NCI-H146 treated with DMSO at 0.1 percent for 48 hours (cell line): ENCODE measurements around the gene RHOXF1.
"Not testable (repeated sequence)": the region's sequence is repeated elsewhere in the genome, so short reads cannot be mapped to it uniquely, and the experiment has no call there.

ENCODE experiments used
- DNase-seq: peaks from one replicate; lab custom pipeline; 2025; ENCODE audit not compliant: unreplicated experiment; lab: John Stamatoyannopoulos, UW

The RHOXF1 gene, protein sequence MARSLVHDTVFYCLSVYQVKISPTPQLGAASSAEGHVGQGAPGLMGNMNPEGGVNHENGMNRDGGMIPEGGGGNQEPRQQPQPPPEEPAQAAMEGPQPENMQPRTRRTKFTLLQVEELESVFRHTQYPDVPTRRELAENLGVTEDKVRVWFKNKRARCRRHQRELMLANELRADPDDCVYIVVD

DNA sequence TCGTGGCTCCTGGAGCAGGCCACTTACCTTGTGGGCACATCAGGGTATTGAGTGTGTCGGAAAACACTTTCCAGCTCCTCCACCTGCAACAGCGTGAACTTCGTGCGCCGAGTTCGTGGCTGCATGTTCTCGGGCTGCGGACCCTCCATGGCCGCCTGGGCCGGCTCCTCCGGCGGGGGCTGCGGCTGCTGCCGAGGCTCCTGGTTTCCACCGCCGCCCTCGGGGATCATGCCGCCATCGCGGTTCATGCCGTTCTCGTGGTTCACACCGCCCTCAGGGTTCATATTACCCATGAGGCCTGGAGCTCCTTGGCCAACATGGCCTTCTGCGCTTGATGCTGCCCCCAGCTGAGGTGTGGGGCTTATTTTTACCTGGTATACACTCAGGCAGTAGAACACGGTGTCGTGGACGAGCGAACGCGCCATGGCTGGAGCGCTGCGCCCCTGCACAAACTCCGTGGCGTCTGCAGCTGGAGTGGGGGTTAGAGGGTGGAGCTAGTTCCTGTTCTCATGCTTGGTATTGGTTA, at the start of gene RHOXF1:
RHOXF1 (minus strand) TSS at position 476 of the 526 bp plus-strand sequence; CDS start at position 425, 51 bp downstream.
- DNase-seq, result no peak

DNA sequence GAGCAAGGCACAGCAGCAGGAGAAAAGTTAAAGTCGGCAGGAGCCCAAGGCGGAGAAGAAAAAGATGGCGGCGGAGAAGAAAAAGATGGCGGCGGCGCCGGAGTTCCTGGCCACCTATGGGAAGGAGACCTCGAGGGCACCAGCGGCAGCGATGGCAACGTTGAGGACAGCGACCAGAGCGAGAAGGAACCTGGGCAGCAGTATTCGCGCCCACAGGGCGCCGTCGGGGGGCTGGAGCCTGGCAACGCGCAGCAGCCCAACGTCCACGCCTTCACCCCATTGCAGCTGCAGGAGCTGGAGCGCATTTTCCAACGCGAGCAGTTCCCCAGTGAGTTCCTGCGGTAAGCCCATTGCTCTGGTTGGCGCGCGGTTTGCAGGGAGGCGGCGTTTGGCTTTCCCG, 43.4 kb upstream of the RHOXF1 start:
- not testable (repeated sequence) for DNase-seq

DNA sequence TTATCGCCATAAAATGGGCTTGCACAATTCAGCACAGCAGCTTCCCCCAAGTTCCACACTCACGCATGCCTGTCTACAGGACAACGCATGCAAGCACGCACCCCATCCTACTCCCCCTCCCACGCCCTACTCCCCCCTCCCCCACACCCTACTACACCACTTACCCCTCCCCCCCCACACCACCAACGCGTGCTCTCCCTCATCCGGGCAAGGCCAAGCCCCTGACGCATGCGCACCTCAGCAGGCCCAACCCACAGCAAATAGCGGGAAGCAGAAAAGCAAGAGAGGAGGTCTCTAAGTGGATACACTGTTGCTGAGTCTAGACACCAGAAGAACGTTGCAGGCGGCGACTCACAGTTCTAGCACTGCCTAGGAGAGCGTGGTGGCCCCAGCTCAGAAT, 42.6 kb upstream of the RHOXF1 start, which contains the start of gene RHOXF2:
RHOXF2 (plus strand) TSS at position 301 of the 400 bp plus-strand sequence. CDS start 138 bp downstream, outside the sequence.
- not testable (repeated sequence) for DNase-seq

DNA sequence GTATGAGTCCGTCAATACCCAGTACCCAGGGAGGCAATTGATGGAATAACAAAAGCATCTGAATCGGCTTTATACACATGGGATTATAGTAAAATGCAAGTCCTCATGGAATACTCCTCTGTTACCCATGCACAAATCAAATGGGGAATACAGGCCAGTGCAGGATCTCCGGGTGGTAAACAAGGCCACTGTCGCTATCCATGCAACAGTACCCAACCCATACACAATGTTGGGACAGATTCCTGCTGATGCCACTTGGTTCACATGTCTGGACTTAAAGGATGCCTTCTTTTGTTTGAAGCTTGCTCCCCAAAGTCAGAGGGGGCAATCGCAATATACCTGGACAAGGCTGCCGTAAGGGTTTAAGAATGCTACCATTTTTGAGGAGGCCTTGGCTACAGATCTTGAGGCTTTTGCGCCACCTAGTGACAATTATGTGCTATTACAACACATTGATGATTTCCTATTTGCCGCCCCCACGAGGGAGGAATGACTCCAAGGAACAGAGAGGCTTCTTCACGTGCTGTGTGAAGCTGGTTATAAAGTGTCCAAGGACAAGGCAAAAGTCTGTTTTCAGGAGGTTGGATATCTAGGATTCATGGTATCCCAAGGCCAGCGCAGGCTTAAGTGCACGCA, 34.5 kb upstream of the RHOXF1 start:
- not testable (repeated sequence) for DNase-seq

DNA sequence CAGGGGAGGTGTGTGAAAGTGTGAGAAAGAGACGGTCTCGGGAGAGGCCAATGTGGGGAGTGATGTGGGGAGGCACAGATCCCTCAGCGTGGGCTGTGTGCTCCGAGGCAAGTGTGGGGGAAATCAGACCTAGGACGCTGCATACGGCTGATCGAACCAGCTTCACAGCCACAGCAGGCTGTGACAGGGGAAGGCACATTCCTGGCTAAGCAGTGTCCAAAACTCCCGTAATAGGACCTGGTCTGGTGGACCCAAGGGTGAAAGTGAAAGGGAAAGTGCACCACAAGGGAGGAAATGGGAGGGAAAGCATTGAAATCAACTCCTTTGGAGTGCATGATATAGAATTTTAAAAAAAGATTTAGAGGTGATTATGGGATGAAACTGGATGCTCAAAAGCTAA, 31.8 kb upstream of the RHOXF1 start:
- DNase-seq, result no peak

DNA sequence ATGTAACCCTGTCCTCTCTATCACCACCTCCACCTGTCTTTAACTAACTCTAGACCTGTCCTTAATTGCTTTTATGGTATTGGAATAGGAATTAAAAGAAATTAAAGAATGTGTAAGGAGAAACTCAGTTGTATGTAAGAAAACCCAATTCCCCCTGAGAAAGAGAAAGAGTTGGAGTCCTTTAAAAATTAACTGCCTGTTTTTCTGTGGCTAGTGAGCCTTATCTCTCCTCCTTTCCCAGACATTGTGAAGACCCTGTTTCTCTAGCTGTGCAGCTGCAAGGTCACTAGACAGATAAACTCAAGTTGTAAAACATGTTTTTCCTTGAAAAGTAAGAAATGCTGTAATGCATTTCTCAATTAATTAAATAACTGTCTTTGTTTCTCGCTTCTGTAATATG, 30.6 kb upstream of the RHOXF1 start:
- not testable (repeated sequence) for DNase-seq

DNA sequence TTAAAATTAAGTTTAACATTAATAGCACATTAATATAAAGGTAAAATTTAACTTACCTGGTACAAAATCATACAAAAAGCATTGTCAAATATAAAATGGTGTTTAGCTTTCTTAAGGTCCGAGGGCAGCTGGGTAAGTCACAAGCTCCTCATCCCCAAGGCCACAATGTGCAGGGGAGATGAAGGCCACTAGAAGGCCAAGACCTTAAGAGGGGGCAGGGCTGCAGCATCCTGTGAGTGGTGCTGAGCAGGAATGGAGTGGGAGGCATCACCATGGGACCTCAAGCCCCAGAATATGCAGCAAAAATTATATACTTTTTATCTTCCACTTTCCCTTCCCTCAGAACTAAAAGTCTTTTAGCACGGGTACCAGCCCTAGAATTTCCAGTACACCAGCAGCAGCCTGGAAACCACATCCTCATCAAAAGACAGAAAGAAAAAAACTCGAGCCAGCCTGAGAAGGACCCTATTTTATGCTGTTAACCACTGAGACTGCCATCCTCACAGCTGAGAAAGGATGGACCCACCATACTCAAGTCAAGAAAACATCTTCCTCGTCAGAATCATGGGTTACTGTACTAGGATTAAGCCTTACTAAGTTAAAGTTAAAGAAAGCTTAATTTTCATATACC, 29.7 kb upstream of the RHOXF1 start:
- DNase-seq, result no peak

DNA sequence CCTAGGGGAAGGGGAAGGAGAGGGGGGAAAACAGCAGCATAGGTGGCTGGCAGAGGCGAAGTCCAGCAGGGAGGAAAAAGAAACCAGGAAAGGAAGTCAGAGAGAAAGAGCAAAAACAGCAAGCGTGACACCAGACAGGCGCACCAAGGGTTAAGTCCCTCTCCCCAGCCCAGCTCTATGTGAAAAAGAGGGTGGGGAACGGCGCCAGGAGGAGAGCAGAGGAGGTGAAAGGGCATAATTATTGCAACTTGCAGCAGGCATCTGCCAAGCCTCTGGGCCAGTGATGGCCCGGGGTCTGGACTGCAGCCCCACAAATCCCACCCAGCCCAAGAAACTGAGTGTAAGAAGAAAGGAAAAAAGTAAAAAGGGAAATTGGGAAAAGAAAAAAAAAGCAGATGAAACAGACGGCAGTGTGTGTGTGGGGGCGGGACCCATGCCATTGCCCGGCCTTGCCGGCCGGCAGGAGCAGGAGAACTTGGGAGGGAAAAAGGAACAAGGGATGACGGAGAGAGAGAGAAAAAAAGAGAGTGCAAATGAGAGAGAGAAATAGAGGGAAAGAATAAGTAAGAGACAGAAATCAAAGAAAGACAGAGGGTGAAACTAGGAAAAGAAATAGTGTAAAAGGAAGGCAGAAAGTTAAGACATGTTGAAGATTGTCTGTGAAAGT, 28.6 kb upstream of the RHOXF1 start:
- no peak for DNase-seq

DNA sequence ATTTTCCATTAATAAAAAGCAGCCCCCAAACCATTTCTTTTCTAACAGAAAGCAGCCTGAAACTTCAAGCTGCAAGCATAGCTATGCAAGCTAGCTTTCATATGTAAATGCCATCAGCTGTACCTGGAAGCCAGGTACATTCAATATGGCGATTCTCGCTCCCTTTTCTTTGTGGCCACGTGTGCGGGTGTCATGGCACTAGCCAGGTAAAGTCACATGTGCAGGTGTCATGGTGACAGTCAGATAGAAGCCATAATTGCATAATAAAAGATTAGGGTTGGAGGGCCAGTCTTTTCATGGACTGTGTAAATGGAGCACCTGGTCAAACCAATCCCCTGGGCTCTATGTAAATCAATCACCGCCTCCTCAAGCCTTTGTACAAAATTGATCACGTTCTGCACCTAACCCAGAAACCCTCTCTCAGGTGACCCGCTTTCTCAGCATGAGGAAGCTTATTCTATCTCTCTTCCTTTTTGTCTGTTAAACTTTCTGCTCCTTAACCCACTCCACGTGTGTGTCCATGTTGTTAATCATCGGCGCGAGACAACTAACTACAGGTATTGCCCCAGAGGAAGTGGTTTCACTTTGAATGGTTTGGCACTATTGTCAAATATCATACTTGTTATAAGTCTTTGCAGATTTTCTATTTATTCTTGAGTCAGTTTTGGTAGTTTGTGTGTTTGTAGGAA, 24.7 kb upstream of the RHOXF1 start:
- DNase-seq, result peak; percentile 80

DNA sequence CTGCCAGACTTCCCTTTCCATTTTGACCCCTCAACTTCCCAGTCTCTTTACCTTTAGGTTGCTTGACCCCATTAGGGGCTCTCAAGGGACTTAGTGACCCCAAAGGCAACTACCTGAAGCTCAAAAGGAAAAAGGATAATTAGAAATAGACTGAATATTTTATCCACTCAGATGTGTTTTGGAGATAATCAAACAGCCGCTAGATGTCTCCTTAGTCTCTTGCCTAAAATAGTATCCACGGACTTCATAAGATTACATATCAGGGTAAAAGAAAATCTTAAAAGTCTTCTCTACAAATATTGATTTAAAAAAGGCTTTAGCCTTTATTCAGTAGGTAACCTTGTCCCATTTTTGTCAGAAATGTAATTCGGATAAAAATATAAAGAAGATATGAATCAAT, 21.7 kb upstream of the RHOXF1 start:
- no peak for DNase-seq

DNA sequence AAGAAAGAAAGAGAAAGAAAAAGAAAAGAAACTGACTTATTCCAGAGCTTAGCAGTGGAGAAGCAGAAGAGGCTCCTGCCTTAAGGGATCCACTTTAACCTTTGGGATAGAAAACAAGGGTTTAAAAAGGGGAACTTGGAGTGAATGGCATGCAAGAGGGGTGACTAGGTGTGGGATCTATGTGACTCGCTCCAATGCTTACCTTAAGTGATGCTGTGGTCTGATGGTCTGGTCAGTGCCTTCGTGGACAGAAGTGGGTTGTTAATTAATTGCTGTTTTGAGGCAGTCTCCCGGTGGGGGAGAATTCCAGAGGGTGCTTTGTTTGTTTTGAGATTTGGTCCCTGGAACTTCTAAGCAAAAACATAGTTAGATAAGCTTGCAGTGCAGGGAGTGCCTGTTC, 21.1 kb upstream of the RHOXF1 start:
- DNase-seq, result no peak

DNA sequence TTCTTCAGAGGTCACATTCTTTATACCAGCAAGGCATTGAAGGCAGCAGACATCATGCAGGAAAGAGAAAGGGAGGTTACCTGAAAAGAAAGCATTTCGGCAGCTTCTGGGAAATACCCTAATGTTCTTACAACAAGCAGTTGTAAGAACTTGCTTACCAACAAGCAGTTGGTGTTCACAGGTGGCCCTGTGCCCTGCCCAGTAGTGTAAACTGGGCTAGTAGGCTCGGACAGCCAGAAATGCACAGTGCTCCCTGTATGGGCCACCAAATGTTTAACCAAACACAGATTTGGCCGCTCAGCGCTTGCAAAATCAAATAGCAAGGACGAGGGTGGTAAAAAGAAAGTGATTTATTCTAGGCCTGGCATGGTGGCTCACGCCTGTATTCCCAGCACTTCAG, 20.4 kb upstream of the RHOXF1 start:
- no peak for DNase-seq

DNA sequence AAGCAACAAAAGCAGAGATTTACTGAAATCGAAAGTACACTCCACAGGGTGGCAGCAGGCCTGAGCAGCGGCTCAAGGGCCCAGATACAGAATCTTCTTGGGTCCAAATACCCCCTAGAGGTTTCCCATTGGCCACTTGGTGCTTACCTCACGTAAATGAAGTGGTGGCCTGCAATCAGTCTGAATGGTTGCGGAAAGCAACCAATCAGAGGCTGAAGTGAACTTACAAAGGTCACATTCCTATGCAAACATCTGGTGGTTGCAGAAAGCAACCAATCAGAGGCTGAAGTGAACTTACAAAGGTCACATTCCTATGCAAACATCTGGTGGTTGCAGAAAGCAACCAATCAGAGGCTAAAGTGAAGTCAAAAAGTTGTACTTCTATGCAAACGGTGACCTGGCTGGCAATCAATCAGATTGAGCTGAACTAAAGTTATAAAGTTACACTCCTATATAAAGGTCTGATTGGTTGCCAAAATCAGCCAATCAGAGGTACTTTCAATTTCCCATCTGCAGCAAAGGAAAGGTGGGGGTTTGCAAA, 12.7 kb upstream of the RHOXF1 start:
- DNase-seq, result not testable (repeated sequence)

DNA sequence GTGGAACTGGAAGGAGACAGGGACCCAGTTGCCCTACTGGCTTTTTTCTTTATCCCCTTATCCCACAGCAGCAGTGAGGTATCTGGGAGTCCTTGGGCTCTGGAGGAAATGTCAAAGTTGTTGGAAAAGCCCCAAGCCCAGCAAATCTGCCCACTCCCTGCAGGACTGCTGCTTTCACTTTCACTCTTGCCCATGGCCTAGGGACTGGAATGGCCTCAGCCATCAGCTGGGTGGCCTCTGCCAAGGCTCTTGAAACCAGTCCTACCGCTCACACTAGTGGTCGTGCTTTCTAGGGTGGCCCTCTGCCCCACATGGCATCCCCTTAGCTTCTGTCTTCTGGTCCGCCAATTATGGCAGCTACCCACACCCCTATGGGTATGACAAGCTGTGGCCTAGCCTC, 9.7 kb upstream of the RHOXF1 start:
- no peak for DNase-seq

DNA sequence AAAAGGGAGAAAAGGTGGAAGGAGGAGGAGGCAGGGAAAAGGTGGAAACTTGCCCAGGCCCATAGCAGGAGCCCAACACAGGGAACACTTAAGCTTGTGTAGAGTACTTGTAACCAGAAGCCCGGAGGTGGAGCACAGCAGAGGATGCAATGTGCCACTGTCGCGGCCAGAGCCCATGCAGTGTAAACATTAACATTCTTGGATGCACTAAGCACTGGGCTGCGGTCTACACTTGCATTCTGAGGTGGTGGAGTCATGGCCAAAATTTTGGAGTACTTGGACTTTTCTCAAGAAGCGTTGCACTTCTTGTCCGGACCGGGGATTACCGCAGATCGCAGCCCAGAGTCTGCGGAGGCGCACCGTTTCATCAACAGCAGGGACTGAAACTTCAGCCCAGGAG, 4.5 kb upstream of the RHOXF1 start:
- no peak for DNase-seq

DNA sequence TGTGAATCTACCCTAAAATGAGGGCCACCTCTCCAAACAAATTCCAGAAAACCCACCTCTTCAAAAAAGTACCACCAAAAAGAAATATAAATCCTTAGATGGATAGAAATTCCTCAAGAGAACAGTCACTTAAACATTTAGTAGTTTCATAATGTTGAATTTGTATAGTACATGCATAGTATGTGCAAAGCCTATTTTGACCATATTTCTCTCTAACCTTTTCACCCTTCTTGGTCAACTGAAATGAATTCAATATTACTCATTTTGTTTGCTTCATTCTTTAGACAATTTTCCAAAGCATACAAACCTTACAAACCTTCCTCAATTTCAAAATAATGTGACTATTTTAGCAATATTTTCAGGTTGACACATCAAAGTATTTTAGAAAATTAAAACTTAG, 4.1 kb downstream of the RHOXF1 start:
- DNase-seq, result no peak

DNA sequence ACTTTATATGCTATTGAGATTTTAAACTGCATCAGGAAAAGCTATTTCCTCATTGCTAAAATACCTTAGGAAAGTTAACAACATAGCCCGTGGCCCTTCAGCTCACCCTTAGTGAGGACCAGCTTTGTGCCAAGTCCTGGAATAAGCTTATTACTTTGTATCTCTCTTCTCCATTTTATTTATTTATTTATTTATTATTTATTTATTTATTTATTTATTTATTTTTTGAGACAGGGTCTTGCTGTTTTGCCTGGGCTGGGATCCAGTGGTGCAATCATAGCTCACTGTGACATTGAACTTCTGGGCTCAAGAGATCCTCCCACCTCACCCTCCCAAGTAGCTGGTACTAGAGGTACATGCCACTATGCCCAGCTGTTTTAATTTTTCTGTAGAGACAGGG, 6.3 kb downstream of the RHOXF1 start:
- DNase-seq, result no peak

DNA sequence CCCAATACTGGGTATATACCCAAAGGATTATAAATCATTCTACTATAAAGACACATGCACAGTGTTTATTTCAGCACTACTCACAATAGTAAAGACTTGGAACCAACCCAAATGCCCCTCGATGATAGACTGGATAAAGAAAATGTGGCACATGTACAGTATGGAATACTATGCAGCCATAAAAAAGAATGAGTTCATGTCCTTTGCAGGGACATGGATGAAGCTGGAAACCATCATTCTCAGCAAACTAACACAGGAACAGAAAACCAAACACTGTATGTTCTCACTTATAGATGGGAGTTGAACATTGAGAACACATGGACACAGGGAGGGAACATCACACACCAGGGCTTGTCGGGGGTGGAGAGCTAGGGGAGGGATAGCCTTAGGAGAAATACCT, 11.0 kb downstream of the RHOXF1 start:
- not testable (repeated sequence) for DNase-seq

DNA sequence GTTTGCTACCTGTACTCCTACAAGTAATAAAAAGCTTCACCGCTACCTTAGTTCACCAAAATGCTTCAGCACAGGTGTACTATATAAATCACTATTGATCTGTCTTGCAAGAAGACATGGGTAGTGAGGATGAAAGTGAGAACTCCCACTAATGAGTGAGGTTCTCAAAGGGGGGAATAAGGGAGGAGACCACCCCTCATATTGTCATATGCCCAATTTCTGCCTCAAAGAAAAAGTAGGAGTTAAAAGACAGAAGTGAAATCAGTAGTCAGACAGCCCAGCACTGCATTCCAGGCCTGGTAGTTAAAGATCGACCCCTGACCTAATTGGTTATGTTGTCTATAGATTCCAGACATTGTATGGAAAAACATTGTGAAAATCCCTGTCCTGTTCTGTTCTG, 14.7 kb downstream of the RHOXF1 start:
- not testable (repeated sequence) for DNase-seq

DNA sequence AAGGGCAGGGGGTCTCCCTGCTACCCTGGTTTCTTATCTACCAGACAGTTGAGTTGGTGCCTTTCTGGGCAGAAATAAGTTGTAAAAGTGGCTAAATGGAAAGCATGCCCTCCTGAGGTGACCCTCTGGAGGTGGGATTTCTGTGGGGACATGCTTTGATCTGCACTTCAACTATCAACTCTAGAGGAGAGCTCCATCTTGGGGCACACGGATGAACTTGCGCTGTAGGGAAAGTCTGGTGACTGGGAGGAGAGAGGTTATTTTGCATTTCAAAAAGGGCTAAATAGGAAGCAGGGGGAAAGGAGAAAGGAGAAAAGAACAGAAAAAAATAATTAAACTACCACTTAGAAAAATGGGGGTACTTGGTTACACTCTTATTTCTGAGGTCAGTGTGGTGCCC, 25.5 kb downstream of the RHOXF1 start:
- DNase-seq, result no peak
